Liver (tissue), 9 donors: ENCODE data around the gene SLC39A13. TPM values are rescaled to one million over a fixed set of nuclear protein-coding genes. Genes with fewer than 3 reads are reported as not detected.
"Not testable (repeated sequence)": the region's sequence is repeated elsewhere in the genome, so short reads cannot be mapped to it uniquely, and the experiment has no call there.

Experiments used
- DNase-seq: peaks from one replicate; pipeline ENCODE4 v3.0.0-alpha.2; 2017; ENCODE audit warnings: low spot score
- H3K27ac ChIP-seq, 2 donors: one replicate each; pipeline ENCODE4 v1.7.0; 2013; ENCODE audit warnings: inconsistent platforms in 2 of 2, low read length in 2 of 2, control low read depth in 1 of 2, low read depth in 1 of 2, mild to moderate bottlenecking in 1 of 2
- H3K27me3 ChIP-seq, 4 donors: one replicate each; pipeline versions ENCODE4 v1.6.1 to v1.7.0; 2013; ENCODE audit warnings: low read length in 3 of 4, inconsistent platforms in 1 of 4, mild to moderate bottlenecking in 1 of 4, moderate library complexity in 1 of 4; ENCODE audit not compliant: control insufficient read depth in 4 of 4, insufficient read depth in 4 of 4
- H3K36me3 ChIP-seq, 4 donors: one replicate each; pipeline versions ENCODE4 v1.6.1 to v1.7.0; 2013; ENCODE audit warnings: low read length in 3 of 4, mild to moderate bottlenecking in 3 of 4, low read depth in 1 of 4, moderate library complexity in 1 of 4; ENCODE audit not compliant: control insufficient read depth in 4 of 4, insufficient read depth in 3 of 4
- H3K4me1 ChIP-seq, 4 donors: one replicate each; pipeline versions ENCODE4 v1.6.1 to v1.7.0; 2013; ENCODE audit warnings: low read length in 3 of 4, mild to moderate bottlenecking in 3 of 4, moderate library complexity in 1 of 4; ENCODE audit not compliant: control insufficient read depth in 4 of 4, insufficient read depth in 4 of 4
- H3K4me3 ChIP-seq, 3 donors: one replicate each; pipeline versions ENCODE4 v1.6.1 to v1.7.0; 2013; ENCODE audit warnings: low read length in 3 of 3, control low read depth in 1 of 3, low read depth in 1 of 3, mild to moderate bottlenecking in 1 of 3
- H3K9ac ChIP-seq, 2 donors: one replicate each; pipeline ENCODE4 v1.7.0; 2013; ENCODE audit warnings: low read length in 2 of 2, mild to moderate bottlenecking in 2 of 2, moderate library complexity in 2 of 2, control low read depth in 1 of 2, low read depth in 1 of 2
- H3K9me3 ChIP-seq, 4 donors: one replicate each; pipeline versions ENCODE4 v1.6.1 to v1.7.0; 2013; ENCODE audit warnings: low read length in 3 of 4; ENCODE audit not compliant: control insufficient read depth in 4 of 4
- ATF3 ChIP-seq: IDR thresholded peaks from 2 replicates; pipeline ENCODE4 v1.6.1; 2016; ENCODE audit warnings: antibody characterized with exemption
- CTCF ChIP-seq: fragments of 150-350 bp; IDR thresholded peaks from 2 replicates; pipeline ENCODE4 v1.5.1; 2017; ENCODE audit warnings: improper control_type of control experiment, low read depth, low read length; ENCODE audit not compliant: missing input control
- EGR1 ChIP-seq, 2 donors: IDR thresholded peaks; 2 replicates each; pipeline ENCODE4 v1.6.1; 2016 to 2018; ENCODE audit warnings: antibody characterized with exemption in 2 of 2, low read depth in 2 of 2
- GABPA ChIP-seq, 2 donors: IDR thresholded peaks in 1 of 2; conservative IDR thresholded peaks in 1 of 2; 2 replicates each; pipeline ENCODE4 v1.6.1; 2016; ENCODE audit warnings: antibody characterized with exemption in 2 of 2, mild to moderate bottlenecking in 1 of 2, moderate library complexity in 1 of 2
- HNF4A ChIP-seq, 2 donors: conservative IDR thresholded peaks; 2 replicates each; pipeline ENCODE4 v1.6.1; 2016; ENCODE audit warnings: antibody characterized with exemption in 2 of 2, mild to moderate bottlenecking in 2 of 2
- MAX ChIP-seq: IDR thresholded peaks from 2 replicates; pipeline ENCODE4 v1.6.1; 2016; ENCODE audit warnings: antibody characterized with exemption
- NR2F2 ChIP-seq: IDR thresholded peaks from 2 replicates; pipeline ENCODE4 v1.6.1; 2016; ENCODE audit warnings: antibody characterized with exemption
- RAD21 ChIP-seq, 2 donors: IDR thresholded peaks; 2 replicates each; pipeline ENCODE4 v1.6.1; 2016; ENCODE audit warnings: antibody characterized with exemption in 2 of 2, mild to moderate bottlenecking in 2 of 2
- RXRA ChIP-seq, 2 donors: IDR thresholded peaks; 2 replicates each; pipeline ENCODE4 v1.6.1; 2017 to 2018; ENCODE audit warnings: antibody characterized with exemption in 2 of 2, mild to moderate bottlenecking in 1 of 2
- SP1 ChIP-seq: IDR thresholded peaks from 2 replicates; pipeline ENCODE4 v1.6.1; 2018; ENCODE audit warnings: antibody characterized with exemption, mild to moderate bottlenecking
- TAF1 ChIP-seq: conservative IDR thresholded peaks from 2 replicates; pipeline ENCODE4 v1.6.1; 2016; ENCODE audit warnings: antibody characterized with exemption, mild to moderate bottlenecking
- YY1 ChIP-seq: IDR thresholded peaks from 2 replicates; pipeline ENCODE4 v1.6.1; 2016; ENCODE audit warnings: antibody characterized with exemption, mild to moderate bottlenecking
- WGBS: extraction: QIAGEN DNeasy Blood & Tissue Kit; methylation state at CpG from one replicate; pipeline ENCODE4 v1.1.7; 2013; 5-methylcytosine and 5-hydroxymethylcytosine counted together
- polyA plus RNA-seq, 2 donors: library from polyadenylated mRNA; stranded (reverse) in 1 of 2; unstranded in 1 of 2; fragments of 200-250 nt in 1 of 2; fragments of >200 nt in 1 of 2; fragmentation: Nextera tagmentation in 1 of 2; extraction: Ambion mirVana in 1 of 2; gene quantifications; one replicate each; pipeline versions ENCODE4 v1.2.1 to v1.2.3, GENCODE V29; 2013 to 2015
- total RNA-seq, 2 donors: library from RNA; depleted of rRNA; stranded (reverse); fragments of >200 nt; gene quantifications; one replicate each; pipeline ENCODE4 v1.2.3, GENCODE V29; 2014
- TF ChIP-seq, protein P1 (sequence below): IDR thresholded peaks from 2 replicates; pipeline ENCODE4 v1.6.1; 2016; ENCODE audit warnings: antibody characterized with exemption, mild to moderate bottlenecking
- donor health status: healthy.
- donor health status: healthy.
- donor health status: healthy.
- donor health status: healthy.
- donor health status: healthy.

Gene SLC39A13
- total and polyA plus RNA-seq, 4 donors: 8.2 to 17.5 (median 10.7) TPM

GRCh38 chr11:47454258-47454671 lies 45.9 kb downstream of the SLC39A13 start:
- WGBS: 20% methylated on average over 8 of the region's 8 CpGs
- not testable (repeated sequence) for H3K36me3 ChIP-seq, H3K27me3 ChIP-seq, H3K9ac ChIP-seq, H3K27ac ChIP-seq, H3K9me3 ChIP-seq, H3K4me3 ChIP-seq
- H3K4me1 ChIP-seq: peaks cover 0 to 14% (median 7%) of the 10 kb centered on the region in 4 donors
- DNase-seq: peak; percentile 62
- peak; percentile 45 for TF ChIP-seq ATF3
- TF ChIP-seq CTCF: peak; percentile 91
- peak; percentile 40 for TF ChIP-seq SP1
- TF ChIP-seq RAD21 (IDR thresholded peaks at IDR 0.05): peak; percentile 95 to 96
- TF ChIP-seq HNF4A (conservative IDR thresholded peaks at IDR 0.05): peak; percentile 15 to 23
- peak in 1 of 2 donors; percentile 29 for TF ChIP-seq GABPA (IDR thresholded peaks at IDR 0.05 in 1 of 2, conservative IDR thresholded peaks at IDR 0.05 in 1 of 2)
- TF ChIP-seq YY1: peak; percentile 42
- peak in 1 of 2 donors; percentile 30 for TF ChIP-seq RXRA (IDR thresholded peaks at IDR 0.05)

GRCh38 chr11:47460571-47461235 lies 52.3 kb downstream of the SLC39A13 start:
- DNase-seq: no peak
- Histone ChIP-seq H3K4me3 (no peak overlapping the region), H3K36me3 (peaks cover 0 to 2% (median under 1%) of the 10 kb centered on the region in 4 donors), H3K9me3 (no peaks in the 10 kb centered on the region), H3K27ac (no peak overlapping the region), H3K9ac (no peak overlapping the region), H3K27me3 (no peaks in the 10 kb centered on the region), H3K4me1 (peaks cover 0 to 3% (median under 1%) of the 10 kb centered on the region in 4 donors)
- TF ChIP-seq, protein P1, sequence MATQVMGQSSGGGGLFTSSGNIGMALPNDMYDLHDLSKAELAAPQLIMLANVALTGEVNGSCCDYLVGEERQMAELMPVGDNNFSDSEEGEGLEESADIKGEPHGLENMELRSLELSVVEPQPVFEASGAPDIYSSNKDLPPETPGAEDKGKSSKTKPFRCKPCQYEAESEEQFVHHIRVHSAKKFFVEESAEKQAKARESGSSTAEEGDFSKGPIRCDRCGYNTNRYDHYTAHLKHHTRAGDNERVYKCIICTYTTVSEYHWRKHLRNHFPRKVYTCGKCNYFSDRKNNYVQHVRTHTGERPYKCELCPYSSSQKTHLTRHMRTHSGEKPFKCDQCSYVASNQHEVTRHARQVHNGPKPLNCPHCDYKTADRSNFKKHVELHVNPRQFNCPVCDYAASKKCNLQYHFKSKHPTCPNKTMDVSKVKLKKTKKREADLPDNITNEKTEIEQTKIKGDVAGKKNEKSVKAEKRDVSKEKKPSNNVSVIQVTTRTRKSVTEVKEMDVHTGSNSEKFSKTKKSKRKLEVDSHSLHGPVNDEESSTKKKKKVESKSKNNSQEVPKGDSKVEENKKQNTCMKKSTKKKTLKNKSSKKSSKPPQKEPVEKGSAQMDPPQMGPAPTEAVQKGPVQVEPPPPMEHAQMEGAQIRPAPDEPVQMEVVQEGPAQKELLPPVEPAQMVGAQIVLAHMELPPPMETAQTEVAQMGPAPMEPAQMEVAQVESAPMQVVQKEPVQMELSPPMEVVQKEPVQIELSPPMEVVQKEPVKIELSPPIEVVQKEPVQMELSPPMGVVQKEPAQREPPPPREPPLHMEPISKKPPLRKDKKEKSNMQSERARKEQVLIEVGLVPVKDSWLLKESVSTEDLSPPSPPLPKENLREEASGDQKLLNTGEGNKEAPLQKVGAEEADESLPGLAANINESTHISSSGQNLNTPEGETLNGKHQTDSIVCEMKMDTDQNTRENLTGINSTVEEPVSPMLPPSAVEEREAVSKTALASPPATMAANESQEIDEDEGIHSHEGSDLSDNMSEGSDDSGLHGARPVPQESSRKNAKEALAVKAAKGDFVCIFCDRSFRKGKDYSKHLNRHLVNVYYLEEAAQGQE: no peak
- no peak for TF ChIP-seq EGR1 (IDR thresholded peaks at IDR 0.05; ENCODE audit: low read depth in 2 of 2)
- no peak for TF ChIP-seq TAF1
- TF ChIP-seq MAX: no peak
- no peak for TF ChIP-seq NR2F2
- no peak for TF ChIP-seq CTCF
- 97% methylated on average over 2 of the region's 2 CpGs for WGBS
